Hepatocyte (in vitro differentiated cells): ENCODE results near the gene CELSR1. TPM values are rescaled to one million over a fixed set of nuclear protein-coding genes. Genes with fewer than 3 reads are reported as not detected.

Experiments used
- DNase-seq: peaks from one replicate; pipeline ENCODE4 v3.0.0-alpha.2; 2016; ENCODE audit warnings: low spot score
- H2AFZ ChIP-seq: fragments of 200-600 bp; sonication (generic); 2 replicates; pipeline ENCODE4 v1.6.0; 2016; ENCODE audit warnings: antibody characterized with exemption, mild to moderate bottlenecking
- H3K27ac ChIP-seq: fragments of 200-600 bp; sonication (generic); 2 replicates; pipeline ENCODE4 v1.5.1; 2016; ENCODE audit warnings: mild to moderate bottlenecking
- H3K27me3 ChIP-seq: fragments of 200-600 bp; sonication (generic); 2 replicates; pipeline ENCODE4 v1.6.1; 2016
- H3K36me3 ChIP-seq: fragments of 200-600 bp; sonication (generic); replicated peaks from 2 replicates; pipeline ENCODE4 v1.5.1; 2016; ENCODE audit warnings: low read depth; ENCODE audit not compliant: insufficient read depth
- H3K4me1 ChIP-seq: fragments of 200-600 bp; sonication (generic); 2 replicates; pipeline ENCODE4 v1.5.1; 2016; ENCODE audit warnings: mild to moderate bottlenecking, moderate library complexity; ENCODE audit not compliant: insufficient read depth
- H3K4me2 ChIP-seq: fragments of 200-600 bp; sonication (generic); 2 replicates; pipeline ENCODE4 v1.6.0; 2016
- H3K4me3 ChIP-seq: fragments of 200-600 bp; sonication (generic); 2 replicates; pipeline ENCODE4 v1.5.1; 2016; ENCODE audit warnings: mild to moderate bottlenecking
- H3K79me2 ChIP-seq: fragments of 200-600 bp; sonication (generic); 2 replicates; pipeline ENCODE4 v1.6.0; 2017; ENCODE audit warnings: mild to moderate bottlenecking
- H3K9me2 ChIP-seq: fragments of 200-600 bp; sonication (generic); replicated peaks from 2 replicates; pipeline ENCODE4 v1.6.0; 2017; ENCODE audit warnings: mild to moderate bottlenecking; ENCODE audit not compliant: insufficient read depth
- H3K9me3 ChIP-seq: fragments of 200-600 bp; sonication (generic); 2 replicates; pipeline ENCODE4 v1.5.1; 2016; ENCODE audit warnings: low read depth, mild to moderate bottlenecking
- H4K20me1 ChIP-seq: fragments of 200-600 bp; sonication (generic); 2 replicates; pipeline ENCODE4 v1.6.0; 2016; ENCODE audit warnings: mild to moderate bottlenecking; ENCODE audit not compliant: insufficient read depth, poor library complexity, severe bottlenecking
- CTCF ChIP-seq: fragments of 200-600 bp; sonication (generic); IDR thresholded peaks from 2 replicates; pipeline ENCODE4 v1.5.1; 2016; ENCODE audit warnings: antibody characterized with exemption, mild to moderate bottlenecking; ENCODE audit not compliant: poor library complexity
- EZH2 ChIP-seq: fragments of 200-600 bp; sonication (generic); IDR thresholded peaks from 2 replicates; pipeline ENCODE4 v1.6.1; 2016; ENCODE audit warnings: antibody characterized with exemption, mild to moderate bottlenecking, borderline replicate concordance
- EZH2phosphoT487 ChIP-seq: fragments of 200-600 bp; sonication (generic); IDR thresholded peaks from one replicate; pipeline ENCODE4 v1.6.1; 2018; ENCODE audit warnings: antibody characterized with exemption, mild to moderate bottlenecking, low read depth, moderate library complexity; ENCODE audit not compliant: unreplicated experiment, severe bottlenecking
- WGBS: methylation state at CpG from one replicate; pipeline ENCODE4 v1.1.6; 2016; ENCODE audit warnings: low lambda C conversion rate; ENCODE audit errors: missing lambda C conversion rate; 5-methylcytosine and 5-hydroxymethylcytosine counted together
- polyA plus RNA-seq: library from polyadenylated mRNA; unstranded; fragments of >200 nt; fragmentation: Nextera tagmentation; extraction: Ambion mirVana; gene quantifications from 2 replicates; pipeline ENCODE4 v1.2.1, GENCODE V29; 2016
- total RNA-seq: library from RNA; depleted of rRNA; stranded (reverse); fragments of >200 nt; gene quantifications from 2 replicates; pipeline ENCODE4 v1.2.3, GENCODE V29; 2014

CELSR1 gene
- total and polyA plus RNA-seq, 2 experiments from 2014 or later = 3.0 to 8.7 TPM

DNA sequence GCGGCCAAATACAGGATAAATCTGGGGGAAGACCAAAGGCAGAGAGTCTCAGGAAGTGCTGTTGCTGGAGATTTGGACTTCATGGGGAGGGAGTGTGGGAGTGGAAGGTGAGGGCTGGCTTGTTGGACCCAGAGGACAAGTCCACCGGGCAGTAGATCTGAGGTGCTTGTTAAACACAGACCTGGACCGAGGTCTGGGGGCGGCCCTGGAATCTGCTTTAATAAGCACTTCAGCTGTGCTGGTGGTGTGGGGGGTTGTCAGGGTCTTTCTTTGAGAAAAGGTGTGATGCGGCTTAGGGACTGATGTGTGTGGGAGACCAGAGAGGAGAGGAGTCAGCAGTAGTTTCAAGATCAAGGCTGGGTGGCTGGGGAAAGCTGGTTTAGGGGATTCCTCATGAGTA, 197.5 kb downstream of the CELSR1 start:
- Histone ChIP-seq H3K4me2 (no peak overlapping the region), H3K9me2 (no peaks in the 10 kb centered on the region), H3K9me3 (no peaks in the 10 kb centered on the region), H3K79me2 (peaks cover 46% of the 10 kb centered on the region), H3K4me1 (peaks cover 8% of the 10 kb centered on the region), H3K27ac (no peak overlapping the region), H3K36me3 (no peaks in the 10 kb centered on the region), H3K27me3 (no peaks in the 10 kb centered on the region), H2AFZ (no peak overlapping the region), H4K20me1 (peaks cover 6% of the 10 kb centered on the region), H3K4me3 (no peak overlapping the region)
- 94% methylated on average over 5 of the region's 5 CpGs for WGBS
- TF ChIP-seq EZH2 = no peak
- no peak for TF ChIP-seq CTCF
- TF ChIP-seq EZH2phosphoT487 = no peak
- no peak for DNase-seq

DNA sequence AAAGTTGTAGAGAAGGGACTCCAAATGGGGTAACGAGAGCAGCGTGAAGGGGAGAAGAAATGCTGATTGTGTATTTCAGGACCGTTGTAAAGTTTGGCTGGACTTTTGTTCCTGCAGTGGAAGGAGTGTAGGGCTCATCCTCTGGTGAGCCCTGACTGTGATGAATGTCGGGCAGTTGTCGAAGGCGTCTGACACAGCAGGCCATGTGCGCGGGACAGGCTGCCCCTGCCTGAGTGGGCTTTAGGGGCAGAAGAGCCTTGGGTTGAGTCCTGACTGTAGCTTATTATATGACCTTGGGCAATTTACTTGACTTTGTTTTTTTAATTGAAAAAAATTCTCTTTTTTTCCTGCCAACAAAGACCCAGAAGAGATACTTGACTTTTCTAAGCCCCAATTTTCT, 198.8 kb downstream of the CELSR1 start:
- no peak overlapping the region for H3K4me2 ChIP-seq
- H3K36me3 ChIP-seq = no peaks in the 10 kb centered on the region
- no peaks in the 10 kb centered on the region for H3K9me2 ChIP-seq
- DNase-seq = no peak
- no peak overlapping the region for H3K4me3 ChIP-seq
- H3K9me3 ChIP-seq = no peaks in the 10 kb centered on the region
- H2AFZ ChIP-seq = no peak overlapping the region
- no peaks in the 10 kb centered on the region for H3K27me3 ChIP-seq
- no peak overlapping the region for H3K27ac ChIP-seq
- 98% methylated on average over 8 of the region's 8 CpGs for WGBS
- H3K79me2 ChIP-seq = peaks cover 46% of the 10 kb centered on the region
- H4K20me1 ChIP-seq = peaks cover 6% of the 10 kb centered on the region
- H3K4me1 ChIP-seq = peaks cover 8% of the 10 kb centered on the region
- no peak for TF ChIP-seq EZH2phosphoT487
- no peak for TF ChIP-seq EZH2
- no peak for TF ChIP-seq CTCF

DNA sequence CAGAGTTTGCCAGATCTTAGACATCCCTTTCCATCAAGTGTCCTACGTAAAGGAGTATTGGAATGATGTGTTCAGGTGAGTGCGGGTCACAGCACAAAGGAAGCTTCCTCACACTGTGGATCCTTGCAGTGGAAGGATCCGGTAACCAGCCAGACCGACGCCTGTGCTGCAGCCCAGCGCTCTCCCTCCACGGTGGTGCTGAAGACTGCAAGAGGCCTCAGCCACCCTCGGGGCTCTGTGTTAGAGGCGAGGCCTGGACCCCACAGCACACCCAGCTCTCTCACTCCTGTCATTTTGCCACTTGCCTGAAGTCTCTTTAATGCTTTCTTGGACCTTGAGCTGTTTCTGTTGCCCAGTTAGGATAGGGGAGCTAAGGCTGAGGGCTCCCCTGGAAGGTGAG, 199.6 kb downstream of the CELSR1 start:
- H3K9me3 ChIP-seq = no peaks in the 10 kb centered on the region
- H3K27ac ChIP-seq = no peak overlapping the region
- no peak for TF ChIP-seq EZH2phosphoT487
- no peak for TF ChIP-seq CTCF
- TF ChIP-seq EZH2 = no peak
- peaks cover 8% of the 10 kb centered on the region for H3K4me1 ChIP-seq
- H3K27me3 ChIP-seq = no peaks in the 10 kb centered on the region
- no peak for DNase-seq
- H4K20me1 ChIP-seq = peaks cover 6% of the 10 kb centered on the region
- H3K4me2 ChIP-seq = no peak overlapping the region
- H3K9me2 ChIP-seq = no peaks in the 10 kb centered on the region
- no peaks in the 10 kb centered on the region for H3K36me3 ChIP-seq
- no peak overlapping the region for H3K4me3 ChIP-seq
- no peak overlapping the region for H2AFZ ChIP-seq
- peaks cover 46% of the 10 kb centered on the region for H3K79me2 ChIP-seq
- 90% methylated on average over 9 of the region's 9 CpGs for WGBS
